ENCODE results near the gene KDM4B.

KDM4B gene

DNA sequence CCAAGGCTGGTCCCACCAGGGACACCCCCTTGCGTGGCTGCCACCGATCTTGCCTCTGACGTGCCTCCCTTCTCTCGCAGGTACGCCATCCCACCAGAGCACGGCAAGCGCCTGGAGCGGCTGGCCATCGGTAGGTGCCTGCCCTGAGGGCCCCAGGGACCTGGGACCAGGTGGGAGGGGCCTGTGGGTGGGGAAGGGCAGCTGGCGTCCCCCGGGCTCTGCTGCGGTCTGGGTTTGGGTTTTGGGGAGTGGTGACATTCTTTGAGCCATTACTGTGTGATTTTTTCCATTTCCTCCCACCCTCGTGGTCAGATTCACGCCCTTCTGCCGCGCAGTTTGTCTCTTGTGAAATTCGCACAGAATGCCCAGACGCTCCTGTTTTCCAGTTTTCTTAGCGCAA, 102.0 kb downstream of the KDM4B start:
- no peak for DNase-seq (ENCODE audit: low spot score)

DNA sequence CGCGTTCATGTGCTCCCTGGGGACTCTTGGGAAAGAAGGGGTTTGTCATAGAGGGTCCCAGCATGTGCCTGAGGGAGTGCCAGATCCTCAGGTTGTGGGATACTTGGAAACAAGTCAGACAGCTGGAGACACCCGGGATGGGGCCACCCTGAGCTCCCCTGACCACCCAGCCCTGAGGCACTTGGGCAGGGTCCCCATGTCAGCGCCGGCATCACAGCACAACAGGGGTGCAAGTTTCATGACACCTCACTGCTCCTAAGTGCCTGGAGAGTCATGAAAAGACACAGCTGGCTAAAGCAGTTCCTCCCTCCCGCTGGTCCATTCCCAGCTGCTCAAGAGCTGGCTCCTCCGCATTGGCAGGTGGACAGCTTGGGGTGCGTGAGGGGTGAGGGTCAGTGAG, 102.7 kb downstream of the KDM4B start:
- no peak for DNase-seq (ENCODE audit: low spot score)

DNA sequence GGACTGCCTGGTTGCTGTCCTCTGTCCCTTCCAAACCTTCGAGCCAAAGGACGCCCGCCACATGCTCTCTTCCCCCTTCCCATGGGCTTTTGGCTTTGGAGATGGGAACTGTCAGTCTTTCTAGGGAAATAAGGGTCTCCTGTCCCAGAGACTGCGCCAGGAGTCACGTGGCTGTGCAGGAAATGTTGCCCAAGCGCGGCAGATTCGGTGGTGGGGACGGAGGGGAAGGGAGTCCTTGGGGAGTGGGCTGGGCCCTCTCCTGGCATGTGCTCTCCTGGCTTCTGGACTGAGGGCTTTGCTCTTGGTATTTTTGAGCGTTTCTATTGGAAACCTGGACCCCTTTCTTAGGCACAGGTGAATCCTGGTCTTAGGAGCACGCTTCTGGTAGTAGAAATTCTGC, 103.2 kb downstream of the KDM4B start:
- DNase-seq (ENCODE audit: low spot score): no peak

DNA sequence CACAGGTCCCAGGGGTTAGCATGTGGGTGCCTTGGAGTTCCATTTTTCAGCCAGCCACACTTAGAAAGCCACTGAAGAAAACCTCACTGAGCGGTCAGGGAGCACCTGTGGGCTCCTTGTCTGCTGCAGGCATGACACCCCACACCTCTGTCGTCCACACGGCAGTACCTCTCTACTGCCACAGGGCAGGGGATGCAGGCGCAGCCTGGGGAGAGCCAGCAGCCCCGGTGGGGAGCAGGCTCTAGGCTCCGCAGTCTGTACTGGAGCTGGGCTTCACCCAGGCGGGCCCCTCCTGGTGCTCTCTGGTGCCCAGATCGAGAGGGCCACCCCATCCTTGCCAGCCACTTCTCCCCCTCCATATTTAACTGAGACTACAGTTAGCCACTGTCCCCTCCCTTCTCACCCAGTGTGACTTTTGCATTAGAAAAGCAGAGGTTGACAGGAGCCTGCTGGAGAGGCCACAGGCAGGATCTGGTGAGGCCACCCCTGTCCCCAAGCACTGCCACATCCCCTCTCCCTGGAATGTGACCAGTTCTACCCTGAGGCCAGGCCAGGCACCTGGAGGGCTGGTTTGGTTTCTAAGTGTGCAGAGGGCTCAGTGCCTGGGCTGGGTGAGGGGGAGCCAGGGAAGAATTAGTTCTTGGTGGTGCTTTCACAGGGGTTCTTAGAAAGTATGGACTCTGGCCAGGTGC, 104.4 kb downstream of the KDM4B start:
- DNase-seq (ENCODE audit: low spot score): no peak

DNA sequence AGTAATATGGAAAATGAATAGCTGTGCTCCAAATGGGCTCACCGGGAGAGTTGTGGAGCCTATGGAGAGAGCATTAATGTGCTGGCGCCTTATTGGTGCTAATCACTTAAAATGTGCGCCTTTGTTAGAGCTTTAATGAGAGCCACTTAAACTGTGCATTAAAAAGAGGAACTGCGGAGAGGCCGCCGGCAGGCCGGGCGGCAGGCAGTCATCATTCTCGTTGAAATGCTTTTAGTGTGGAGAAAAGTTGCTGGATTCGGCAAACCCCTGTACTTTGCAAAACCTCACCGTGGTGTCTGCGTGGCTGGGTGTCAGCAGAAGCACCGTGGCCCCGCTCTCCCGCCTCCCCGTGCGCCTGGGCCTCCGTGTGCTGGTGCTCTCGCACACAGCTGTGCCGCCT, 105.5 kb downstream of the KDM4B start:
- DNase-seq (ENCODE audit: low spot score): no peak

DNA sequence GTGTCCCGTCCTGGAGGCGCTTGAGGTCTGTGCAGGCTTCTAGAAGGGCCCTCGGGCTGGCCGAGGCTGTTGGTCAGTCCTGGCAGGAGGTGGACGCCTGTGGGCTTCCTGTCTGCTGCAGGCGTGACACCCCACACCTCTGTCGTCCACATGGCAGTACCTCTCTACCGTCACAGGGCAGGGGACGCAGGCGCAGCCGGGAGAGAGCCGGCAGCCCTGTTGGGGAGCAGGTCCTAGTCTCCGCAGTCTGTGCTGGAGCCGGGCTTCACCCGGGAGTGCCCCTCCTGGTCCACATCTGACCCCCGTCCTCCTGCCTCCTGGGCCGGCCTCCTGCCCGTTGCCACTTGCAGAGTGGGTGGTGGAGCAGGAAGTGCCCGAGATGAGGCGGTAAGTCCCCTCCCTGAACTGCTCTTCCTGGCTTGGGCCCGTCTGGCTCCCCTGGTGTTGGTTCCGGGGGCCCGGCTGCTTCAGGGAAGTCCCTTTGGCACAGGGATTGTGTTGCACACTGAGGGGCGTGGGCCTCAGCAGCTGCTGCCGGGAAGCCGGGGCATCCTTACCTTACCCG, 106.0 kb downstream of the KDM4B start:
- DNase-seq (ENCODE audit: low spot score): no peak

DNA sequence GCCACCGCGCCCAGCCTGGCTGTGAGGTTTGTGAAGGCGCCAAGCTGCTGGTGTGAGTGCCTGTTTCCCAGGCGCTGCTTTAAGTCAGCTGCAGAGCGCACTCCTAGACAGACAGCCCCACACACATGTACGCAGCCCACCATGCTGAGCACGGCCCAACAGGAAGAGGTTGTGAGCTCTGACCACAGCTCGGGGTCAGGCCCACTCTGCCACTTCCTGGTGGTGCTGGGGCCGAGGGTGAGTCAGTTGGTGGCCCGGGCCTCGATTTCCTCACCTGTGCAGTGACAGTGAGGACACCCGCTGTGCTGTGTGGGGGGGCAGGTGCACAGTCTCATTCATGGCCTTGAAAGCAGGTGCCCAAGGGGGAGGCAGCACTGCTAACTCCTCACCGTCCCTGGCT, 106.7 kb downstream of the KDM4B start:
- no peak for DNase-seq (ENCODE audit: low spot score)

DNA sequence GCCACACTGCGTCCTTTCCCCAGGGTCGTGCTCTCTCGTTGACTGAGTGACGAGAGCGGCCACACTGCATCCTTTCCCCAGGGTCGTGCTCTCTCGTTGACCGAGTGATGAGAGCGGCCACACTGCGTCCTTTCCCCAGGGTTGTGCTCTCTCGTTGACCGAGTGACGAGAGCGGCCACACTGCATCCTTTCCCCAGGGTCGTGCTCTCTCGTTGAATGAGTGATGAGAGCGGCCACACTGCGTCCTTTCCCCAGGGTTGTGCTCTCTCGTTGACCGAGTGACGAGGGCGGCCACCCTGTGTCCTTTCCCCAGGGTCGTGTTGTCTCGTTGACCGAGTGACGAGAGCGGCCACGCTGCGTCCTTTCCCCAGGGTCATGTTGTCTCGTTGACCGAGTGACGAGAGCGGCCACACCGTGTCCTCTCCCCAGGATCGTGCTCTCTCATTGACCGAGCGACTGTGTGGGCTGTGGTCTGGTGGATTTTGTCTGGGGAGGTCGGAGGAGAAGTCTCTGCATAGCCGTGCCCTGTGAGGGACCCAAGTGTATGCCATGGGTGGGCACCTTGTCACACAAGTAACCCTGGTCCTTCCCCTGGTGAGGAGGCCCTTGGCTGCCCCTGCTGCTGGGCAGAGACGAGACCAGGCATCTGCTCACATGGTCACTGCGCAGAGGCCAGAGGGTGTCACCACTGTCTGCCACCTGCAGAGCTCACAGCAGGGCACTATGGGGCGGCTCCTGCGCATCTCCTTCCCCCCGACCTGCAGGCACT, 107.7 kb downstream of the KDM4B start:
- no peak for DNase-seq (ENCODE audit: low spot score)

DNA sequence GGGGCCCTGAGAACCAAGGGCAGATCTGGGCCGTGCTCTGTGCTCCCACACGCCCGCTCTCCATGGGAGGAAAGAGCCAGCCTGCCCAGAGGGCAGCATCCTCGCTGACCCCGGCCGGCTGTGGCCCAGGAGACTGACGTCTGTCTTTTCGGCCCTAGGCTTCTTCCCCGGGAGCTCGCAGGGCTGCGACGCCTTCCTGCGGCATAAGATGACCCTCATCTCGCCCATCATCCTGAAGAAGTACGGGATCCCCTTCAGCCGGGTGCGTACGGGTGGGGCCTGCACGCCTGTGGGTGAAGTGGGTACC, 108.2 kb downstream of the KDM4B start:
- DNase-seq (ENCODE audit: low spot score): no peak

DNA sequence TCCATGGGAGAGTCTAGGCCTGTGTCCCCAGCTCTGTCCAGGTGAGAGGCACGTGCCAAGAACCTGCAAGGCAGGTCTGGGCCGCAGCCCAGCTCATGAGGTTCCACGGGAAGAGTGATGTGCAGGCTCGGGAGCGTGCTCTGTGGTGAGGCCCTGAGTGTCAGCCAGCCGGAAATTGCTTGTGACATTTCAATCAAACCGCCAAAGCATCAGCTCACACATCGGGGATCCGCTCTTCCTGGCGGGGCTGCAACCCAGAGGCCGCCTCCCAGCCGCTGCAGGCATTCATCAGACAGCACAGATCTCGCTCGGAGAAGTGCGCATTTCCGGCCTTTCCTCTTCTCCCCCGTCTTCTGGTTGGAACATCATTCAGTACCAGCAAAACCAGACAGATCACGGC, 109.3 kb downstream of the KDM4B start:
- no peak for DNase-seq (ENCODE audit: low spot score)

DNA sequence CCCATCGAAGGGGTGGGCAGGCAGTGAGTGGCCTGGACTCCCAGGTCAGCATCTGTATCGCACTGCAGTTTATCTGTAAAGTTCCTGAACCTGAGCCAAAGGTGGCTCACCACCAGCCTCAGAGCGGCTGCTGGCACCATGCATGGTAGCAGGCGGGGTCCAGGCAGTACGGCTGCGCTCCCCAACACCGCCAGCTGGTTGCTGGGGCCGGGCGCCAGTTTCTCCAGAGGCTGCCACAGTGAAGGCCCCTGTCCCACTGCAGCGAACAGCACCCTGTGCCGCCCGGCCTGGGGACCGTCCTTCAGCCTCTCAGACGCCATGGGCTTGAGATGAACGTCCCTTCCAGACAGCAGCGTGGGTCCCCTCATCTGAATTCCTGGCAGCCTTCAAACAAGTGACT, 109.8 kb downstream of the KDM4B start:
- no peak for DNase-seq (ENCODE audit: low spot score)

DNA sequence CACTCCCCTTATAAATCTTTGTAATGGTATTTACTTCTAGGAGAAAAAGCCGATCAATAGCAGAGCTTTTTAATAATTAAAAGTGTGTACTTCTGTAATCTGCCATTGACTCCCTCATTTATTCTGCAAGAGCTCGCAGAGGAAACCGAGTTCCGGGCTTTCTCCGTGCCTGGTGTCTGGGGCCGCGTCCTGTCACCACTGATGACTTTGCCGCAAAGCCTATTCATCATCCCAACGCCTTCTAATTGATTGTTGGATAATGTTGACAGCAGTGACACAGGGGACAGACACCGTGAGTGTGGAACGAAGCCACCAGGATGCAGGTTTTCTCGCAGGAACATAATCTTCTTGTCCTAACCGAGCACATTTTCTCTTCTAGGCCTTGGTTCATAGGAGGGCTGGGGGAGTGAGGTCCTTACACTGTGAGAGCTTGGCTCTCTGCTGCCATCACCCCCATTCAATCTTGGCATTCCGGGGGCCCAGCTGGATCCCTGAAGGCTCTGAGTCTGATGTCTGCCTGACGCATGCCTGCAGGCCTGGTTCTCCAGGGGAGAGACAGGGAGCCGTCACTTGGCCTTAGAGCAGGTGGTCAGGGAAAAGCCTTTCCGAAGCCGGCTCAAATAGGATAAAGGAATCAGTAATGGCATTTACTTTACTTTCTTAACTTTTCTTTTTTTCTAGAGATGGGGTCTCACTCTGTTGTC, 110.3 kb downstream of the KDM4B start:
- DNase-seq (ENCODE audit: low spot score): no peak

DNA sequence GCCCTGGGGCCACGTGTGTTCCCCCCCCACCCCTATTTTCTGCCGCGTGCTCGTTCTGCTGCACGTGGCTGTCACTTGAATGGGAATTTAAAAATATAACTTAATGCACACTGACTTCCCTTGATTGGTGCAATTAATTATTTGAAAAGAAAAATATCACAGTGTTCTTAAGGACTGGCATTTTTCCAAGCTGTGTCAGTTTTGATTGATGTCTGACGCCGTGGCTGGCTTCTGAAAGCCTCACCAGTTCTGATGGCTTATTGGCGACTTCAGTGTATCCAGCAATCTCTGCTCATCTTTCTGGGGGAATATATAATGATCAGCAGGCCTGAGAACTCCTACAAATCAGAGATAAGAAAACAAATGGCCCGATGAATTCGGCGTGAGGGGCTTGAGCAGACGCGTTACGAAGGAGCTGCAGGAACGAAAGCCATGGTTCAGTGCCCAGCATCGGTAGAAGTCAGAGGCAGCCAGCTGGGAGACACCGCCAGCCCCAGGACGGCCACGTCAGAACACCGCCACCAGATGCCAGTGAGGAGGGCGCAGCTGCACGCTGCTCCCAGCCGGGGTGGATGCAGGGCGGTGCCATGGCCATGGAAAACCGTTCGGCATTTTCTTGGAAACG, 111.2 kb downstream of the KDM4B start:
- no peak for DNase-seq (ENCODE audit: low spot score)

DNA sequence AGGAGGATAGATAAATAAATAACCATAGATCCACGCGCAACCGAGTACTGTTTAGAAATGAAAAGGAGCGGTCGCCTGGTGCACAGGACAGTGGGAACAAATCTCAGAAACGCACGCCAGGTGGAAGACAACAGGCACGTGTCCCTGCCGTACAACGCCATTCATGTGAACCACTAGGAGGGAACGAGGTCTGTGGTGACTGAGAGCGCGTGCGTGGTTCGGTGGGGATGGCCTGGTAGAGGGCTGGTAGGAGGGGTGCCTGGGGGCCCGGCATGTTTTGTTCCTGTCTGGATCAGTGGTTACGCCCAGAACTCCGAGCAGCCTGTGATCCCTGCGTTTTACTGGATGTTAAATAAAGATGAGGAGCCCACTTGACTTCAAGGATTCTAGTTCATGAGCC, 111.9 kb downstream of the KDM4B start:
- DNase-seq (ENCODE audit: low spot score): no peak

DNA sequence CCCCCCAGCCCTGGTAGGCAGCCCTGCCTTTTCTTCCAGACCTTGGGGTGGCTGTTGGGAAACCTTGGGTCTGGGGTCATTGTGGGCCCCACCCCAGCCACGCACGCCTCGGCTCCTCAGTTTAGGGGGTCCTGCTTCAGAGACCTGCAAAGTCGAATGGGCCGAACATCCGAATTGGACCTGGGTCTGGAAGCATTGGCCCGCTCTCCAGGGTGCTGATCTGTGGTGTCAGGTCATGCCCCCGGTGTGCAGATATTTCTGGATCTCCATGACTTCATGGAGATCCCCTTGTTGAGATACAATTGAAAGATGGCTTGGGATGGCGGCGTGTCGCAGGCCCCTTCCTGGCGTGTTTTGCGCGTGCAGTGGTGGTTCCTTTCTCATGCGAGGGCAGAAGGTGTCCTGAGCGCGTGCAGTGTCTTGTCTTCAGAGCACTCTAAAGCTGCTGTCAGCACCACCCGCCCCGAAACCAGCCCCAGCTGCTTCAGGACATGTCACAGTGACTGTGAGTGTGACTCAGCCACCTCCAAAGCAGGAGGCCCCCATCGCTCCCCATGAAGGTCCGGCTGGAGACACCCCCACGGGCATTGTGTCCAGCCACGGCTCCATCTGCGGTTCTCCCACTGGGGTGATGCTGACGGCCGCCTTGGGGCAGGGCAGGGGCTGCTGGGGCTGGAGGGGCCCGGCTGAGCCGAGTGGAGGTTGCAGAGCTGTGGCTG, 112.7 kb downstream of the KDM4B start:
- no peak for DNase-seq (ENCODE audit: low spot score)

DNA sequence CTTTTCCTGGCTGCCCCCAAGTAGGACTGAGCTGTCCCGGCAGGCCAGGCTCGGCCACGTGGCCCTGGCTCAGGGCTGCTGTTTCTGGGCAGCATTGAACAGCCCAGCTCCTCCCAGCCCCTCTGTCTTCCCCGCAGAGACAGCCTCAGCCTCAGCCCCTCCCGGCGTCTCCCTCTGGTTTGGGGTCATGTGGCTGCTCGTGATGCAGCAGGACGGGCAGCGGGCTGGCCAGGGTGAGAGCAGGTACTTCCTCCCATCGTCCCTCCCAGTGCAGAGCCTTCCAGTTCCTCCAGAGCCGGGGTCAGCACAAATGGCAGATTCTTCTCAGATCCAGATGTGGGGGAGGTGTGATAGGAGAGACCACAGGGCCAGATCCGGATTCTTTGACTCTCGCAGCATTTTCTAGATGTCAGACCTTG, 114.6 kb downstream of the KDM4B start:
- no peak for DNase-seq (ENCODE audit: low spot score)

DNA sequence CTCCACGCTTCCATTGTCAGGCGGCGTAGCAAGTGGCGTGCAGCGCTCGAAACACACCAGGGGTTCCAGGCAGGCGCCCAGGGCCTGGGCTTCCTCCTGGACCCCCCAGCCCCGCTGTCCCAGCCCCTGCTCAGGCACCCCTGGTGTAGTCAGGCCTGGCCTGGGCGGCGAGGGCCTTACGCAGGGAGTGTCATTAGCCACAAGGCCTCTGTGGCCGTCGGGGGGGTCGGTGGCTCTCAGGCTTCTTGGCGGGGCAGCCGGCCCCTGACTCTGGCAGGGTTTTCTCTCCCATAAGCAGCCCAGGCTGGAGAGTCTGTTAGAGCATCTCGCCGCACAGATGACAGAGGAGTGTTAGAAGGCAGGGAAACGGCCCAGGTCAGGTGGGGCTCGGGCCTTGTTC, 116.7 kb downstream of the KDM4B start:
- DNase-seq (ENCODE audit: low spot score): no peak

DNA sequence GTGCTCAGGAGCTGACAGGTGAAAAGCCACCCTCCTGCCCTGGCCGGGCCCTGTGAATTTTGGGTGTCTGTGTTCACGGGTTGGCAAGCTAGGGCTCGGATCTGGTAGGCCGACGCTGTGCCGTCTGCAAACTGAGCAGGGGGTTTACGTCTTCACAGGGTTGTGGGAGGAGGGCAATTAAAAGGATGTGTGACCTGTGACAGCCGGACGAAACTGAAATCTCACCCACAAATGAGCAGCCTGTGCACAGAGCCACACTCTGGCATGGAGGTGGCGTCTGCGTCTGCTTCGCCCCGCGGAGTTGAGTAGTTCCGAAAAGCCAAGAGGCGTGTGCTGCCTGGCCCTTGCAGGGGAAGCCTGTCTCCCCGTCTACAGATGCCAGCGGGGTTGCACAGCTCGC, 117.3 kb downstream of the KDM4B start:
- DNase-seq (ENCODE audit: low spot score): no peak

DNA sequence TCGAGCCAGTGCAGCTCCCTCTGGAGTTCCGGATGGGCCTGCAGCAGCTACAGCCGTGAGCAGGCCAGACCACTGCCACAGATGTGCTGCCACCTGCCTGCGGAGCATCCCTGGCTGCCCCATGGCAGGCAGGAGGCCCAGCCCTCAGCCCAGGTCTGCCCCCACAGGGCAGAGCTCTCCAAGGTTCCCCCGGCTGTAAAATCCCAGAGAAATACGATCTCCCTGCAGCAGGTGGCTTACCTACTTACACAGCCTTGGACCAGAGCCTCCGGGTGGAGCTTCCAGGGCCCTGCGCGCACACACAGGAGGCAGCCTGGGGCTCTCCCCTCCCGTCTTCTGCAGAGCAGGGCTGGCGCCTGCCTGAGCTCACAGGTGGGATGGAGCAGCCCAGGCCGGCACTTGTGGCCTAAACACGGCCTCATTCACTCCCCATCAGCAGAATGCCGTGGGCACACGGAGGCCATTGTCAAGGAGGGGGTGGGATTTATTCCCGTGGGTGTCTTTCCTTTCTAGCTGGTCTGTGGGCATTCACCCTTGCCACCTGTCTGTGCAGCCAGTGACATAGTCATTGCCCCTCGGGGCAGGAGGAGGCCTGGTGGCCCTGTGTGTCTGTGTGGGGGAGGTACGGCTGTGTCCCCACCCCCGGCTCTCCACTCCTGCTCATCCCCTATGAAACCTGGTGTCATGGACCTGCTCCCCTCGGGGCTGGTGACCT, 118.0 kb downstream of the KDM4B start:
- DNase-seq (ENCODE audit: low spot score): no peak

DNA sequence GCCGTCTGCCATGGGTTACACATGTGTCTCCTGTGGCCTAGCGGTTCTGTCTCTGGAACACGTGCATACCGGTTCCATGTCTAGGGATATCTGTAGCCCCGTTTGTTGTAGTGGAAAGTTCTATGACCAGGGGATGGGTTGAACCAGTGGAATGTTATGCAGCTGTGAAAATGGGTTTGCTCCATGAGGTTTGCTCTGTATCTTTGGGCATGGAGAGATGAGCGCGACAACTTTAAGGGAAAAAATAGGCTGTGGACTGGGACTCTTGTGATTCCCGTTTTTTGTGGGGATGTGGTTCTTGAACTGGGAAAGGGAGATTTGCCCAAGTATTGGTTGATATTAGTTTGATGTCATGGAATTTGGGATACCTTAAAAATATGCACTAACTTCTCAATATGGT, 120.4 kb downstream of the KDM4B start:
- DNase-seq (ENCODE audit: low spot score): no peak

DNA sequence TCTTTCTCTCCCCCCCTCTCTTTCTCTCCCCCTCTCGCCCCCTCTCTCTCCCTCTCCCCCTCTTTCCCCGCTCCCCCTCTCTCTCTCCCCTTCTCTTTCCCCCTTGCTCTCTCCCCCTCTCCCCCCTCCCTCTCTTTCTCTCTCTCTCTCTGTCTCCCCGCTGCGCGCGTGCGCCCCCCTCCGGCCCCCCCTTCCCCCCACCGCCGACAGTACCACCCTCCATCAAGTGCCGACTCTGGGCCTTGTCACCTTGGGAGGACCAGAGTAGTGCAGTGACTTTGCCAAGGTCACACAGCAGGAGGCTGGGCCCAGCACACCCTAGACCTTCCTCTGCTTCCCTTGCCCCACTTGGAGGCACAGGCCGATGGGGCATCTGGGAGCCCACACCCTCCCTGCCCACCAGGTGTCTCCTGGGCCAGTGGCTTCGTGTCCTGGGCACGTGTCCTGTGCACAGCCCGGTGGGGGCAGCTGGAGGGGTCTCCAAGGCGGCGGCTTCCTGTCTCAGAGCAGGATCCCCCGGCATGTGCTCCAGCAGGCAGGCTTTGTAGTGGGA, 121.6 kb downstream of the KDM4B start:
- DNase-seq (ENCODE audit: low spot score): no peak
